IMR-90 (cell line): ENCODE results near the gene KANK3. TPM values are rescaled to one million over a fixed set of nuclear protein-coding genes. Genes with fewer than 3 reads are reported as not detected.

Source experiments
- ATAC-seq: fragments of 200-7000 bp; cut with Tn5 transposase; 2 replicates; pipeline ENCODE4 v1.9.1; 2020; ENCODE audit warnings: low read depth, mild to moderate bottlenecking, moderate library complexity
- BruUV-seq: library from RNA; stranded (reverse); fragments of 400-500 nt; replicated peaks from 2 replicates; lab custom pipeline; 2021; lab: Mats Ljungman, UMichigan
- CTCF ChIA-PET: fragments of 300-600 bp; formaldehyde crosslinking; extraction: SDS; loops from one replicate; lab custom pipeline; 2021; ENCODE audit warnings: antibody characterized with exemption; lab: Yijun Ruan, JAX
- POLR2A ChIA-PET: fragments of 300-600 bp; sonication (Branson Sonifier 250); formaldehyde crosslinking; loops from one replicate; lab custom pipeline; 2022; ENCODE audit warnings: antibody characterized with exemption; ENCODE audit not compliant: unreplicated experiment; lab: Charles Lee
- DNase-seq: peaks from one replicate; pipeline ENCODE4 v3.0.0; 2013
- H2AFZ ChIP-seq: replicated peaks from 2 replicates; pipeline ENCODE3; 2013; ENCODE audit warnings: low read length, mild to moderate bottlenecking; ENCODE audit not compliant: poor library complexity
- H2AK5ac ChIP-seq: 2 replicates; pipeline ENCODE4 v1.6.1; 2013; ENCODE audit warnings: low read depth, low read length, inconsistent platforms
- H2AK9ac ChIP-seq: replicated peaks from 2 replicates; pipeline ENCODE3; 2013; ENCODE audit warnings: mild to moderate bottlenecking, low read depth, low read length, moderate library complexity; ENCODE audit not compliant: poor library complexity
- H2BK120ac ChIP-seq: 2 replicates; pipeline ENCODE4 v1.6.1; 2013; ENCODE audit warnings: low read depth, low read length, inconsistent platforms
- H2BK15ac ChIP-seq: 3 replicates; pipeline ENCODE4 v1.6.1; 2013; ENCODE audit warnings: low read depth, low read length, inconsistent platforms
- H2BK20ac ChIP-seq: 2 replicates; pipeline ENCODE4 v1.6.1; 2013; ENCODE audit warnings: low read depth, mild to moderate bottlenecking, inconsistent platforms, low read length, moderate library complexity
- H2BK5ac ChIP-seq: 2 replicates; pipeline ENCODE4 v1.6.1; 2013; ENCODE audit warnings: mild to moderate bottlenecking, low read depth, low read length, inconsistent platforms; ENCODE audit not compliant: poor library complexity, severe bottlenecking
- H3K14ac ChIP-seq: replicated peaks from 2 replicates; pipeline ENCODE4 v1.6.1; 2013; ENCODE audit warnings: low read depth, low read length, inconsistent platforms
- H3K18ac ChIP-seq: 2 replicates; pipeline ENCODE4 v1.6.1; 2013; ENCODE audit warnings: low read depth, low read length, control low read depth
- H3K23ac ChIP-seq: 2 replicates; pipeline ENCODE4 v1.6.1; 2013; ENCODE audit warnings: low read depth, low read length, inconsistent platforms
- H3K27ac ChIP-seq: 2 replicates; pipeline ENCODE4 v1.5.1; 2013; ENCODE audit warnings: mild to moderate bottlenecking, control low read depth, low read length; ENCODE audit not compliant: insufficient read depth
- H3K27me3 ChIP-seq: 2 replicates; pipeline ENCODE4 v1.6.1; 2013; ENCODE audit warnings: low read length; ENCODE audit not compliant: control insufficient read depth, insufficient read depth
- H3K36me3 ChIP-seq: 2 replicates; pipeline ENCODE4 v1.6.1; 2013; ENCODE audit warnings: low read length, mixed read lengths; ENCODE audit not compliant: control insufficient read depth, insufficient read depth
- H3K4ac ChIP-seq: 2 replicates; pipeline ENCODE4 v1.6.1; 2013; ENCODE audit warnings: low read depth, low read length, inconsistent platforms
- H3K4me1 ChIP-seq: 2 replicates; pipeline ENCODE4 v1.6.1; 2013; ENCODE audit warnings: low read length, mixed read lengths; ENCODE audit not compliant: control insufficient read depth, insufficient read depth
- H3K4me2 ChIP-seq: 2 replicates; pipeline ENCODE4 v1.6.1; 2013; ENCODE audit warnings: low read depth, mild to moderate bottlenecking, control low read depth, low read length, moderate library complexity
- H3K4me3 ChIP-seq: 2 replicates; pipeline ENCODE4 v1.5.1; 2013; ENCODE audit warnings: low read depth, mild to moderate bottlenecking, control low read depth, low read length, moderate library complexity; ENCODE audit not compliant: insufficient read depth
- H3K56ac ChIP-seq: 2 replicates; pipeline ENCODE4 v1.6.1; 2013; ENCODE audit warnings: low read length, inconsistent platforms; ENCODE audit not compliant: insufficient read depth; ENCODE audit errors: extremely low read depth
- H3K79me1 ChIP-seq, 2 experiments: 2 replicates each; pipeline ENCODE4 v1.6.1; 2013; ENCODE audit warnings: low read length in 2 of 2, inconsistent platforms in 1 of 2, low read depth in 1 of 2
- H3K9ac ChIP-seq: 2 replicates; pipeline ENCODE4 v1.6.1; 2013; ENCODE audit warnings: low read depth, low read length, control low read depth
- H3K9me1 ChIP-seq: 2 replicates; pipeline ENCODE4 v1.6.1; 2013; ENCODE audit warnings: low read length, inconsistent platforms; ENCODE audit not compliant: insufficient read depth
- H3K9me3 ChIP-seq: 2 replicates; pipeline ENCODE4 v1.6.1; 2013; ENCODE audit warnings: low read length; ENCODE audit not compliant: control insufficient read depth, insufficient read depth
- H4K20me1 ChIP-seq: 2 replicates; pipeline ENCODE4 v1.6.1; 2013; ENCODE audit warnings: low read length, inconsistent platforms; ENCODE audit not compliant: insufficient read depth
- H4K5ac ChIP-seq: 2 replicates; pipeline ENCODE4 v1.6.1; 2013; ENCODE audit warnings: mild to moderate bottlenecking, low read depth, low read length, control low read depth
- H4K8ac ChIP-seq, 2 experiments: 2 replicates each; pipeline ENCODE4 v1.6.1; 2013; ENCODE audit warnings: low read depth in 2 of 2, low read length in 2 of 2, control low read depth in 1 of 2, inconsistent platforms in 1 of 2
- H4K91ac ChIP-seq: 2 replicates; pipeline ENCODE4 v1.6.1; 2013; ENCODE audit warnings: low read depth, low read length, inconsistent platforms; ENCODE audit not compliant: insufficient read depth
- CEBPB ChIP-seq: IDR thresholded peaks from 2 replicates; pipeline ENCODE4 v1.6.1; 2012; ENCODE audit warnings: low read depth, low read length, improper control_type of control experiment
- FOS ChIP-seq: fragments of 150-350 bp; IDR thresholded peaks from 2 replicates; pipeline ENCODE4 v1.6.1; 2016; ENCODE audit warnings: low read depth, low read length
- MAFK ChIP-seq: IDR thresholded peaks from 2 replicates; pipeline ENCODE4 v1.6.1; 2012; ENCODE audit warnings: low read depth, low read length, improper control_type of control experiment
- MAZ ChIP-seq: IDR thresholded peaks from 2 replicates; pipeline ENCODE4 v1.6.1; 2012; ENCODE audit warnings: low read depth, mild to moderate bottlenecking, low read length, improper control_type of control experiment, moderate library complexity, borderline replicate concordance
- MXI1 ChIP-seq: IDR thresholded peaks from 2 replicates; pipeline ENCODE4 v1.6.1; 2012; ENCODE audit warnings: low read depth, mild to moderate bottlenecking, low read length, moderate library complexity, borderline replicate concordance
- NFE2L2 ChIP-seq: fragments of 150-350 bp; IDR thresholded peaks from 2 replicates; pipeline ENCODE4 v1.6.1; 2016; ENCODE audit warnings: low read depth, mild to moderate bottlenecking, low read length
- POLR2A ChIP-seq: IDR thresholded peaks from 2 replicates; pipeline ENCODE4 v1.6.1; 2012; ENCODE audit warnings: mild to moderate bottlenecking, low read depth, low read length
- RAD21 ChIP-seq: IDR thresholded peaks from 2 replicates; pipeline ENCODE4 v1.6.1; 2012; ENCODE audit warnings: low read length, improper control_type of control experiment
- RFX5 ChIP-seq: IDR thresholded peaks from 2 replicates; pipeline ENCODE4 v1.8.0; 2012; ENCODE audit warnings: low read depth, mild to moderate bottlenecking, low read length, moderate library complexity
- WGBS, 2 experiments: methylation state at CpG; one replicate each; pipeline versions ENCODE4 v1.1.5 to v1.1.7; 2013; ENCODE audit warnings: missing lambda C conversion rate in 2 of 2; ENCODE audit not compliant: insufficient read length in 1 of 2; ENCODE audit errors: extremely low coverage in 2 of 2; 5-methylcytosine and 5-hydroxymethylcytosine counted together
- dilution Hi-C: fragments of 300-500 bp; cut with HindIII; formaldehyde crosslinking; loops from one replicate; pipeline ENCODE4 v1.14.3; 2018; ENCODE audit warnings: low sequenced_read_pairs; ENCODE audit not compliant: unreplicated experiment
- in situ Hi-C: fragments of 300-500 bp; cut with MboI; formaldehyde crosslinking; loops from 3 replicates; pipeline ENCODE4 v1.14.3; 2019; ENCODE audit warnings: low sequenced_read_pairs, inconsistent platforms, mixed read lengths
- intact Hi-C: fragments of 100-400 bp; cut with micrococcal nuclease; formaldehyde crosslinking; loops from 2 replicates; pipeline ENCODE4 v1.10.0; 2022
- polyA plus RNA-seq, 3 experiments: library from polyadenylated mRNA; depleted of rRNA; stranded (reverse); fragments of >200 nt; gene quantifications; 2 replicates each; pipeline ENCODE4 v1.2.3, GENCODE V29; 2012; ENCODE audit warnings: low replicate concordance in 1 of 3
- total RNA-seq: library from RNA; depleted of rRNA; stranded (reverse); fragments of >200 nt; gene quantifications from 2 replicates; pipeline ENCODE4 v1.2.3, GENCODE V29; 2012
- TF ChIP-seq, protein P1 (sequence below): fragments of 150-350 bp; IDR thresholded peaks from 2 replicates; pipeline ENCODE4 v1.6.1; 2016; ENCODE audit warnings: low read depth, mild to moderate bottlenecking, low read length, moderate library complexity, borderline replicate concordance
- TF ChIP-seq, protein P2 (sequence below): conservative IDR thresholded peaks from 2 replicates; pipeline ENCODE4 v1.5.1; 2012; ENCODE audit warnings: mild to moderate bottlenecking, low read depth, low read length, improper control_type of control experiment

Gene KANK3
- total and polyA plus RNA-seq, 2 of the 4 experiments (the other 2 are of a cell fraction), result 0.07 TPM; not detected in 1

DNA sequence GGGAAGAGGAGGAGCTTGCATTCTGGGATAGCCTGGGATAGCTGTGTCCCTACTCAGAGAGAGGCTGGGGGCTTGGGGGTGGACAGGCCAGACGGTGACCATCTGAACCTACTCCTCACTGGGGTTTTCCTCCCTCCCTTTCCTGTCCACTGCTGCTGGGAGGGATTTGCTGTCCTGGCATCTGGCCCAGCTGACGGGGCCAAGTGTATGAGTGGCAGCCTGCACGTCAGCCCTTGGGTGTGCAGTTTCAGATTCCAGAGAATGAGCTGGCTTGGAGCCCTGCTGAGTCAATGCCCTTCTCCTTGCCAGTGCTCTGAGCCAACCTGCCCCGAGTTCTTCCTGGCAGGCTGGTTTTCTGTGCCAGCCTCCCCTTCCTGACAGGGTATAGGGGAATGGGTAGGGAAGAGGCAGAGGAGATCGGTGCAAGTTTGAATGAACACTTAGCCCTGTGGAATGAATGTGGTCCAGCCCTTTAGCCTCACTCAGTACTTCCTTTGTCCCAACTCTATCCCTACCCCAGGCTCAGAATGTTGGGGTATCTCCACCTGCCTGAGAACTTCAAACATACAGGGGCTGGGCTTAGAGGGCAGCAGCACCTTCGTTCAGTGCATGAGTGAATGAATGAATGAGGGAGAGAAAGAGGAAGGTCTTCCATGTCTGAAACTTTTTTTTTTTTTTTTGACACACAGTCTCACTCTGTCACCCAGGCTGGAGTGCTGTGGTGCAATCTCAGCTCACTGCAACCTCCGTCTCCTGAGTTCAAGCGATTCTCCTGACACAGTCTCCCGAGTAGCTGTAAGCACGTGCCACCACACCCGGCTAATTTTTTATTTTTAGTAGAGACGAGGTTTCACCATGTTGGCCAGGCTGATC, 19.1 kb upstream of the KANK3 start (continued):
- TF ChIP-seq, protein P1, sequence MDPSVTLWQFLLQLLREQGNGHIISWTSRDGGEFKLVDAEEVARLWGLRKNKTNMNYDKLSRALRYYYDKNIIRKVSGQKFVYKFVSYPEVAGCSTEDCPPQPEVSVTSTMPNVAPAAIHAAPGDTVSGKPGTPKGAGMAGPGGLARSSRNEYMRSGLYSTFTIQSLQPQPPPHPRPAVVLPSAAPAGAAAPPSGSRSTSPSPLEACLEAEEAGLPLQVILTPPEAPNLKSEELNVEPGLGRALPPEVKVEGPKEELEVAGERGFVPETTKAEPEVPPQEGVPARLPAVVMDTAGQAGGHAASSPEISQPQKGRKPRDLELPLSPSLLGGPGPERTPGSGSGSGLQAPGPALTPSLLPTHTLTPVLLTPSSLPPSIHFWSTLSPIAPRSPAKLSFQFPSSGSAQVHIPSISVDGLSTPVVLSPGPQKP, result no peak
- TF ChIP-seq RAD21, result no peak
- TF ChIP-seq NFE2L2, result peak; percentile 64; the same call in 1 of the 2 replicates

DNA sequence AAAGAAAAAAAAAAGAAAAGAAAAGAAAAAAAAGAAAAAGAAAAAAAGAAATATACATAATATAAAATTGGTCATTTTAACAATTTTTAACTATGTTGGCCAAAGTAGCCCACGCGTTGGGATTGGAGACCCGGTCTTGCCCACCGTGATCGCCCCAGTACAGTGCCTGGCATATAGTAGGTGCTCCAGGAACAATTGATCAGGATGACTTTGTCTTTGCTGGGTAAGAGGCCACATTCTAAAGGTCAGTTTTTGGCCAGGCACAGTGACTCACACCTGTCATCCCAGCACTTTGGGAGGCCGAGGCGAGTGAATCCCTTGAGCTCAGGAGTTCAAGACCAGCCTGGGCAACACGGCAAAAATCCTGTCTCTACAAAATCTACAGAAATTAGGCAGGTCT, 17.1 kb upstream of the KANK3 start:
- no TSS peak for BruUV-seq
- no peak overlapping the region for H3K4me2 ChIP-seq
- no peak overlapping the region for H2AFZ ChIP-seq
- no peak overlapping the region for H3K4me3 ChIP-seq
- peaks cover 4% of the 10 kb centered on the region; the same call in 1 of the 2 replicates for H3K9me1 ChIP-seq
- H3K27me3 ChIP-seq, result no peaks in the 10 kb centered on the region
- no peak overlapping the region; the same call in 1 of the 2 replicates for H2BK20ac ChIP-seq
- H3K23ac ChIP-seq, result no peak overlapping the region
- POLR2A ChIA-PET, result no interaction called here
- in situ Hi-C loops, result no loop called here
- peaks cover 6% of the 10 kb centered on the region; the same call in 1 of the 2 replicates for H4K20me1 ChIP-seq
- H3K4ac ChIP-seq, result no peak overlapping the region
- no peak overlapping the region for H3K14ac ChIP-seq
- H2AK9ac ChIP-seq, result no peak overlapping the region
- no peak overlapping the region for H2BK5ac ChIP-seq
- H3K27ac ChIP-seq, result no peak overlapping the region
- ATAC-seq (no peak), DNase-seq (no peak)
- H2BK120ac ChIP-seq, result no peak overlapping the region
- H4K5ac ChIP-seq, result no peak overlapping the region
- H3K18ac ChIP-seq, result no peak overlapping the region
- CTCF ChIA-PET, result no interaction called here
- intact Hi-C loops, result no loop called here
- H2BK15ac ChIP-seq, result no peak overlapping the region
- no peak overlapping the region for H3K56ac ChIP-seq
- H2AK5ac ChIP-seq, result peak overlapping the region; percentile 75
- dilution Hi-C loops, result no loop called here
- H3K9me3 ChIP-seq, result peaks cover 3% of the 10 kb centered on the region
- H3K4me1 ChIP-seq, result peaks cover 11% of the 10 kb centered on the region
- H4K8ac ChIP-seq, result no peak overlapping the region
- WGBS, 2 experiments, result 100% methylated on average over 5 of the region's 8 CpGs; no CpG with 5 or more reads in 1 of the 2 experiments
- H3K79me1 ChIP-seq, result peaks cover 0 to 5% of the 10 kb centered on the region in 2 experiments; a peak in 1 of 4 replicates
- no peak overlapping the region for H4K91ac ChIP-seq
- no peak overlapping the region for H3K9ac ChIP-seq
- H3K36me3 ChIP-seq, result no peaks in the 10 kb centered on the region
- TF ChIP-seq RFX5, result no peak
- TF ChIP-seq CEBPB, result no peak
- TF ChIP-seq MAFK, result no peak
- no peak for TF ChIP-seq NFE2L2
- TF ChIP-seq MXI1, result no peak
- TF ChIP-seq, protein P2, sequence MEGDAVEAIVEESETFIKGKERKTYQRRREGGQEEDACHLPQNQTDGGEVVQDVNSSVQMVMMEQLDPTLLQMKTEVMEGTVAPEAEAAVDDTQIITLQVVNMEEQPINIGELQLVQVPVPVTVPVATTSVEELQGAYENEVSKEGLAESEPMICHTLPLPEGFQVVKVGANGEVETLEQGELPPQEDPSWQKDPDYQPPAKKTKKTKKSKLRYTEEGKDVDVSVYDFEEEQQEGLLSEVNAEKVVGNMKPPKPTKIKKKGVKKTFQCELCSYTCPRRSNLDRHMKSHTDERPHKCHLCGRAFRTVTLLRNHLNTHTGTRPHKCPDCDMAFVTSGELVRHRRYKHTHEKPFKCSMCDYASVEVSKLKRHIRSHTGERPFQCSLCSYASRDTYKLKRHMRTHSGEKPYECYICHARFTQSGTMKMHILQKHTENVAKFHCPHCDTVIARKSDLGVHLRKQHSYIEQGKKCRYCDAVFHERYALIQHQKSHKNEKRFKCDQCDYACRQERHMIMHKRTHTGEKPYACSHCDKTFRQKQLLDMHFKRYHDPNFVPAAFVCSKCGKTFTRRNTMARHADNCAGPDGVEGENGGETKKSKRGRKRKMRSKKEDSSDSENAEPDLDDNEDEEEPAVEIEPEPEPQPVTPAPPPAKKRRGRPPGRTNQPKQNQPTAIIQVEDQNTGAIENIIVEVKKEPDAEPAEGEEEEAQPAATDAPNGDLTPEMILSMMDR, result no peak
- TF ChIP-seq, protein P1, result no peak
- no peak for TF ChIP-seq FOS
- TF ChIP-seq POLR2A, result no peak
- no peak for TF ChIP-seq MAZ
